Astrocyte of the spinal cord (primary cell): ENCODE data around the gene RITA1.
A peak's percentile ranks its signal among the peaks of the same experiment; 100 is the strongest.

Experiments used
- DNase-seq: peaks from one replicate; pipeline ENCODE4 v3.0.0; 2011; ENCODE audit warnings: low read depth, low spot score
- H3K4me3 ChIP-seq: 2 replicates; pipeline ENCODE4 v1.5.1; 2011; ENCODE audit warnings: low read depth, mild to moderate bottlenecking, low read length, moderate library complexity
- CTCF ChIP-seq: IDR thresholded peaks from 2 replicates; pipeline ENCODE4 v1.5.1; 2012; ENCODE audit warnings: low read depth, mild to moderate bottlenecking, low read length, inconsistent platforms
- in situ Hi-C: cut with HindIII; loops from 2 replicates; pipeline ENCODE4 v1.10.0; 2017; ENCODE audit warnings: low sequenced_read_pairs

RITA1 gene

GRCh38 chr12:113186033-113186365 lies 478 bp downstream of the RITA1 start:
- peak; percentile 37 for DNase-seq
- peak overlapping the region; percentile 86 for H3K4me3 ChIP-seq
- TF ChIP-seq CTCF, result no peak
- in situ Hi-C loops, result no loop called here

- peak overlapping the region; percentile 4 for H3K4me3 ChIP-seq
- no peak for DNase-seq
- in situ Hi-C loops, result no loop called here
Measured at GRCh38 chr12:113186666-113187325, 1.3 kb downstream of the RITA1 start.

GRCh38 chr12:113189361-113189760 lies 3.8 kb downstream of the RITA1 start:
- no peak for TF ChIP-seq CTCF
- in situ Hi-C loops, result no loop called here
- H3K4me3 ChIP-seq, result no peak overlapping the region
- no peak for DNase-seq

More at GRCh38 chr12:113186666-113187325, 1.3 kb downstream of the RITA1 start:
- no peak for TF ChIP-seq CTCF

- in situ Hi-C loops, result no loop called here
- DNase-seq, result peak; percentile 16
- no peak for TF ChIP-seq CTCF
- H3K4me3 ChIP-seq, result no peak overlapping the region
Measured at GRCh38 chr12:113190761-113191160, 5.2 kb downstream of the RITA1 start.

GRCh38 chr12:113191227-113191626 lies 5.7 kb downstream of the RITA1 start:
- no peak overlapping the region for H3K4me3 ChIP-seq
- no peak for DNase-seq
- in situ Hi-C loops, result no loop called here
- TF ChIP-seq CTCF, result no peak

- DNase-seq, result peak; percentile 82
Measured at GRCh38 chr12:113194971-113195391, 9.5 kb downstream of the RITA1 start.

More at GRCh38 chr12:113194971-113195391, 9.5 kb downstream of the RITA1 start:
- in situ Hi-C loops, result no loop called here
- no peak overlapping the region for H3K4me3 ChIP-seq
- no peak for TF ChIP-seq CTCF
